ENCODE measurements around the gene GALNT2. TPM values are rescaled to one million over a fixed set of nuclear protein-coding genes. Genes with fewer than 3 reads are reported as not detected.

Gene GALNT2
- polyA plus RNA-seq, 1 of the 3 experiments (the other 2 are of a cell fraction), result 118 TPM

- Histone ChIP-seq H3K27me3 (ENCODE audit: insufficient read depth) (no peaks in the 10 kb centered on the region), H2AFZ (ENCODE audit: low read depth) (no peak overlapping the region), H4K20me1 (ENCODE audit: insufficient read depth) (peaks cover 66% of the 10 kb centered on the region), H3K27ac (ENCODE audit: low read depth in 2 of 2, low read length in 1 of 2) (peak overlapping the region in 1 of 2 experiments; percentile 47; a peak in 2 of 4 replicates), H3K79me2 (ENCODE audit: insufficient read depth) (peaks cover 88% of the 10 kb centered on the region), H3K36me3 (replicated peaks in 1 of 2; ENCODE audit: control insufficient read depth in 1 of 2, insufficient read depth in 2 of 2, low read length in 1 of 2) (peaks cover 0 to 2% of the 10 kb centered on the region in 2 experiments), H3K4me2 (peak overlapping the region; percentile 46; the same call in 1 of the 2 replicates), H3K4me3 (ENCODE audit: low read depth in 2 of 2, low read length in 1 of 2) (no peak overlapping the region), H3F3A (replicated peaks; ENCODE audit: insufficient read depth) (no peaks in the 10 kb centered on the region), H3K4me1 (ENCODE audit: control insufficient read depth in 1 of 2, insufficient read depth in 2 of 2, low read depth in 1 of 2, low read length in 1 of 2) (peaks cover 31 to 68% of the 10 kb centered on the region in 2 experiments; a peak in 3 of 4 replicates), H3K9me2 (no peaks in the 10 kb centered on the region), H3K9ac (no peak overlapping the region), H3K9me3 (no peaks in the 10 kb centered on the region)
- no peak for DNase-seq
- TF ChIP-seq FOSL2 (IDR thresholded peaks at IDR 0.05; ENCODE audit: borderline replicate concordance, low read depth) (peak; percentile 41; the same call in 1 of the 2 replicates), PBX3 (IDR thresholded peaks at IDR 0.05) (peak; percentile 57), ELF1 (IDR thresholded peaks at IDR 0.05) (no peak)
- POLR2A ChIA-PET, result no interaction called here
- 86% methylated on average over 8 of the region's 8 CpGs for WGBS (ENCODE audit: low lambda C conversion rate)
- CTCF ChIA-PET, result interaction anchor here (0.7 kb wide), 1 partner anchor 31 kb away, joined by 4 read pairs; no protein-coding TSS in a partner anchor
Measured at GRCh38 chr1:230141021-230141648, 74.1 kb downstream of the GALNT2 start.

- no peaks in the 10 kb centered on the region for H3K9me2 ChIP-seq
- ChIA-PET POLR2A (no interaction called here), CTCF (interaction anchor here (1.2 kb wide), 1 partner anchor 25 kb away, joined by 4 read pairs; no protein-coding TSS in a partner anchor)
- WGBS (ENCODE audit: low lambda C conversion rate), result 93% methylated on average over 14 of the region's 15 CpGs
- H3K4me1 ChIP-seq (ENCODE audit: control insufficient read depth in 1 of 2, insufficient read depth in 2 of 2, low read depth in 1 of 2, low read length in 1 of 2), result peaks cover 31 to 59% of the 10 kb centered on the region in 2 experiments; a peak in 3 of 4 replicates
- H3K9me3 ChIP-seq, result no peaks in the 10 kb centered on the region
- H3F3A ChIP-seq (replicated peaks; ENCODE audit: insufficient read depth), result no peaks in the 10 kb centered on the region
- H3K4me3 ChIP-seq (ENCODE audit: low read depth in 2 of 2, low read length in 1 of 2), result no peak overlapping the region
- H4K20me1 ChIP-seq (ENCODE audit: insufficient read depth), result peaks cover 75% of the 10 kb centered on the region
- H3K79me2 ChIP-seq (ENCODE audit: insufficient read depth), result peaks cover 88% of the 10 kb centered on the region
- no peaks in the 10 kb centered on the region for H3K27me3 ChIP-seq (ENCODE audit: insufficient read depth)
- no peak overlapping the region for H3K27ac ChIP-seq (ENCODE audit: low read depth in 2 of 2, low read length in 1 of 2)
- no peak overlapping the region for H3K9ac ChIP-seq
- no peak for DNase-seq
- no peak overlapping the region for H3K4me2 ChIP-seq
- H3K36me3 ChIP-seq (replicated peaks in 1 of 2; ENCODE audit: control insufficient read depth in 1 of 2, insufficient read depth in 2 of 2, low read length in 1 of 2), result peaks cover 0 to 3% of the 10 kb centered on the region in 2 experiments
- TF ChIP-seq EP300 (IDR thresholded peaks at IDR 0.05; ENCODE audit: borderline replicate concordance in 1 of 2, low read depth in 1 of 2, low read length in 1 of 2) (no peak), RCOR1 (IDR thresholded peaks at IDR 0.05; ENCODE audit: low read length) (no peak), IRF3 (IDR thresholded peaks at IDR 0.05; ENCODE audit: low read depth, low read length) (no peak), FOXJ3 (CRISPR knock-in tag; IDR thresholded peaks at IDR 0.05) (no peak), TCF12 (IDR thresholded peaks at IDR 0.05) (no peak), ELF1 (IDR thresholded peaks at IDR 0.05) (no peak), TAF1 (IDR thresholded peaks at IDR 0.05; ENCODE audit: borderline replicate concordance, low read depth, low read length) (no peak), EZH2phosphoT487 (IDR thresholded peaks at IDR 0.05; ENCODE audit: borderline replicate concordance, low read depth) (no peak)
- TF ChIP-seq, protein P1, sequence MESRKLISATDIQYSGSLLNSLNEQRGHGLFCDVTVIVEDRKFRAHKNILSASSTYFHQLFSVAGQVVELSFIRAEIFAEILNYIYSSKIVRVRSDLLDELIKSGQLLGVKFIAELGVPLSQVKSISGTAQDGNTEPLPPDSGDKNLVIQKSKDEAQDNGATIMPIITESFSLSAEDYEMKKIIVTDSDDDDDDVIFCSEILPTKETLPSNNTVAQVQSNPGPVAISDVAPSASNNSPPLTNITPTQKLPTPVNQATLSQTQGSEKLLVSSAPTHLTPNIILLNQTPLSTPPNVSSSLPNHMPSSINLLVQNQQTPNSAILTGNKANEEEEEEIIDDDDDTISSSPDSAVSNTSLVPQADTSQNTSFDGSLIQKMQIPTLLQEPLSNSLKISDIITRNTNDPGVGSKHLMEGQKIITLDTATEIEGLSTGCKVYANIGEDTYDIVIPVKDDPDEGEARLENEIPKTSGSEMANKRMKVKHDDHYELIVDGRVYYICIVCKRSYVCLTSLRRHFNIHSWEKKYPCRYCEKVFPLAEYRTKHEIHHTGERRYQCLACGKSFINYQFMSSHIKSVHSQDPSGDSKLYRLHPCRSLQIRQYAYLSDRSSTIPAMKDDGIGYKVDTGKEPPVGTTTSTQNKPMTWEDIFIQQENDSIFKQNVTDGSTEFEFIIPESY (IDR thresholded peaks at IDR 0.05; ENCODE audit: borderline replicate concordance, low read depth), result no peak
- H2AFZ ChIP-seq (ENCODE audit: low read depth), result no peak overlapping the region
Measured at GRCh38 chr1:230141797-230142607, 75.0 kb downstream of the GALNT2 start.
